Breast epithelium (tissue), 3 donors: Measurements from ENCODE around the gene SMAD6.

Experiments used
- POLR2AphosphoS5 ChIP-seq, 3 donors: sonication (generic); formaldehyde crosslinking; IDR thresholded peaks; one replicate each; pipeline ENCODE4 v1.6.1; 2017; ENCODE audit warnings: antibody characterized with exemption in 3 of 3
- TF ChIP-seq, protein P1 (sequence below), 3 donors: fragments of 450-650 bp; IDR thresholded peaks; one replicate each; pipeline ENCODE4 v1.5.1; 2016 to 2017; ENCODE audit warnings: antibody characterized with exemption in 3 of 3, mild to moderate bottlenecking in 3 of 3, moderate library complexity in 3 of 3

DNA sequence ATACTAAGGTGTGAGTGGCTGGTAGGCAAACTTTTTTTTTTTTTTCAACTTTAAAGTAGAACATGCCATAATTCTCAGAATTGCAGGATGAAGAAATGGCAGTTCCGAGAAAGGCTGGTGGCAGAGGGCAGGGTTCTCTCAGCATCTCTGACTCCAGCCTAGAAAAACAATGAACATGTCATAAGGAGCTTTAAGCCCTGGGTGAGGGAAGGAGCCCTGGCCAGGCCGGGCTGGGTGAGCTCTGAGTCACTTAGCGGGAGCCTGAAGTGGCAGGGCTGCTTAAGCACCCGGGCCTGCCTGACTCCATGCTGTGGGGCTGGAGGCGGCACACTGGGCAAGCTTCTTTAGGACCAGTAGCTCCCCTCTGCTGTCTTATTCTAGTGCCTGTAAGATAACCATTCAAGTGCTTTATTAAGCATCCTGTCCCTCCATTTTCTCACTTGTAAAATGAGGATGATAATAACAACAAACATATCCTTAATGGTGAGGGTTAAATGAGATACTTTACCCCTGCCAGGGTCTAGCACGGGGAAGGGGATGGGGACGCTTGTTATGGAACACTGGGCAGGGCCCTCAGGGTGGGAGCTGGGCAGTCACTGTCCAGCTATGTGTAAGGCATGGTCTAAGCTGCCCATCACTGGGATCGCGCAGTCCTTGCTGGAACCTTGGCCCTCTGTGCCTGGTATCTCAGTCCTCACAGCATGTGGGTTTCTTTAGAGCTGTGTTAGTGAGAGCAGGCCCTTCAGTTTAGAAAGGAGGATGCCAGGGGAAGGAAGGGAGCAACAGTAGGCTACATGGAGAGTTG is 18.4 kb downstream of the SMAD6 start:
- TF ChIP-seq, protein P1, sequence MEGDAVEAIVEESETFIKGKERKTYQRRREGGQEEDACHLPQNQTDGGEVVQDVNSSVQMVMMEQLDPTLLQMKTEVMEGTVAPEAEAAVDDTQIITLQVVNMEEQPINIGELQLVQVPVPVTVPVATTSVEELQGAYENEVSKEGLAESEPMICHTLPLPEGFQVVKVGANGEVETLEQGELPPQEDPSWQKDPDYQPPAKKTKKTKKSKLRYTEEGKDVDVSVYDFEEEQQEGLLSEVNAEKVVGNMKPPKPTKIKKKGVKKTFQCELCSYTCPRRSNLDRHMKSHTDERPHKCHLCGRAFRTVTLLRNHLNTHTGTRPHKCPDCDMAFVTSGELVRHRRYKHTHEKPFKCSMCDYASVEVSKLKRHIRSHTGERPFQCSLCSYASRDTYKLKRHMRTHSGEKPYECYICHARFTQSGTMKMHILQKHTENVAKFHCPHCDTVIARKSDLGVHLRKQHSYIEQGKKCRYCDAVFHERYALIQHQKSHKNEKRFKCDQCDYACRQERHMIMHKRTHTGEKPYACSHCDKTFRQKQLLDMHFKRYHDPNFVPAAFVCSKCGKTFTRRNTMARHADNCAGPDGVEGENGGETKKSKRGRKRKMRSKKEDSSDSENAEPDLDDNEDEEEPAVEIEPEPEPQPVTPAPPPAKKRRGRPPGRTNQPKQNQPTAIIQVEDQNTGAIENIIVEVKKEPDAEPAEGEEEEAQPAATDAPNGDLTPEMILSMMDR (IDR thresholded peaks at IDR 0.05) = no peak
- TF ChIP-seq POLR2AphosphoS5 (IDR thresholded peaks at IDR 0.05) = no peak
